ENCODE results near the gene SOX21.

Gene SOX21

GRCh38 chr13:94703271-94703670 lies 9.1 kb downstream of the SOX21 start:
- peaks cover 96% of the 10 kb centered on the region for H3K27me3 ChIP-seq (ENCODE audit: insufficient read depth, low read depth, severe bottlenecking)
- TF ChIP-seq CTCF (IDR thresholded peaks at IDR 0.05; ENCODE audit: low read depth, low read length): no peak
- H3K4me3 ChIP-seq (ENCODE audit: low read depth, low read length): no peak overlapping the region

GRCh38 chr13:94702181-94703041 lies 9.9 kb downstream of the SOX21 start:
- Histone ChIP-seq H3K4me3 (ENCODE audit: low read depth, low read length) (no peak overlapping the region), H3K36me3 (no peaks in the 10 kb centered on the region), H3K27ac (no peak overlapping the region), H3K27me3 (ENCODE audit: insufficient read depth, low read depth, severe bottlenecking) (peaks cover 91% of the 10 kb centered on the region), H3K9me3 (ENCODE audit: severe bottlenecking) (peaks cover 29% of the 10 kb centered on the region)
- no peak for DNase-seq
- no peak for TF ChIP-seq CTCF (IDR thresholded peaks at IDR 0.05; ENCODE audit: low read depth, low read length)

More at GRCh38 chr13:94703271-94703670, 9.1 kb downstream of the SOX21 start:
- H3K27ac ChIP-seq: no peak overlapping the region
- no peaks in the 10 kb centered on the region for H3K36me3 ChIP-seq
- peaks cover 29% of the 10 kb centered on the region for H3K9me3 ChIP-seq (ENCODE audit: severe bottlenecking)
- no peak for DNase-seq

- TF ChIP-seq CTCF (IDR thresholded peaks at IDR 0.05; ENCODE audit: low read depth, low read length): no peak
- no peak overlapping the region for H3K27ac ChIP-seq
- H3K9me3 ChIP-seq (ENCODE audit: severe bottlenecking): peaks cover 29% of the 10 kb centered on the region
- H3K27me3 ChIP-seq (ENCODE audit: insufficient read depth, low read depth, severe bottlenecking): peaks cover 88% of the 10 kb centered on the region
- no peak for DNase-seq
- H3K4me3 ChIP-seq (ENCODE audit: low read depth, low read length): no peak overlapping the region
- H3K36me3 ChIP-seq: no peaks in the 10 kb centered on the region
Observed at GRCh38 chr13:94701313-94702180, 10.8 kb downstream of the SOX21 start.

- TF ChIP-seq CTCF (IDR thresholded peaks at IDR 0.05; ENCODE audit: low read depth, low read length): no peak
- Histone ChIP-seq H3K27me3 (ENCODE audit: insufficient read depth, low read depth, severe bottlenecking) (peaks cover 78% of the 10 kb centered on the region), H3K27ac (no peak overlapping the region), H3K4me3 (ENCODE audit: low read depth, low read length) (no peak overlapping the region), H3K36me3 (no peaks in the 10 kb centered on the region), H3K9me3 (ENCODE audit: severe bottlenecking) (peaks cover 29% of the 10 kb centered on the region)
- no peak for DNase-seq
Observed at GRCh38 chr13:94700536-94700935, 11.8 kb downstream of the SOX21 start.

- no peak for DNase-seq
- H3K27me3 ChIP-seq (ENCODE audit: insufficient read depth, low read depth, severe bottlenecking): peaks cover 74% of the 10 kb centered on the region
- no peak for TF ChIP-seq CTCF (IDR thresholded peaks at IDR 0.05; ENCODE audit: low read depth, low read length)
- H3K27ac ChIP-seq: no peak overlapping the region
- no peak overlapping the region for H3K4me3 ChIP-seq (ENCODE audit: low read depth, low read length)
- no peaks in the 10 kb centered on the region for H3K36me3 ChIP-seq
- peaks cover 29% of the 10 kb centered on the region for H3K9me3 ChIP-seq (ENCODE audit: severe bottlenecking)
Observed at GRCh38 chr13:94700051-94700535, 12.3 kb downstream of the SOX21 start.
